Cardiac muscle cell (in vitro differentiated cells and primary cell): ENCODE results near the gene ATP8B3. TPM values are rescaled to one million over a fixed set of nuclear protein-coding genes. Genes with fewer than 3 reads are reported as not detected.

Source experiments
- DNase-seq, 2 donors: peaks; one replicate each; pipeline versions ENCODE4 v3.0.0 to v3.0.0-alpha.2; 2010 to 2017; ENCODE audit warnings: low read depth in 1 of 2, low spot score in 1 of 2
- H3K27ac ChIP-seq: fragments of 200-600 bp; sonication (generic); 2 replicates; pipeline ENCODE4 v1.5.1; 2016
- H3K27me3 ChIP-seq: fragments of 200-600 bp; sonication (generic); 2 replicates; pipeline ENCODE4 v1.6.0; 2016; ENCODE audit warnings: control low read depth
- H3K36me3 ChIP-seq: fragments of 200-600 bp; sonication (generic); 2 replicates; pipeline ENCODE4 v1.5.1; 2016; ENCODE audit warnings: control low read depth
- H3K4me1 ChIP-seq: fragments of 200-600 bp; sonication (generic); 2 replicates; pipeline ENCODE4 v1.8.1; 2017; ENCODE audit warnings: low read depth, mild to moderate bottlenecking, mixed run types
- H3K4me3 ChIP-seq: fragments of 200-600 bp; sonication (generic); 2 replicates; pipeline ENCODE4 v1.5.1; 2016; ENCODE audit warnings: mild to moderate bottlenecking
- H3K9me3 ChIP-seq: fragments of 200-600 bp; sonication (generic); 2 replicates; pipeline ENCODE4 v1.5.1; 2017; ENCODE audit warnings: low read depth, mild to moderate bottlenecking, control low read depth
- CTCF ChIP-seq: IDR thresholded peaks from 2 replicates; pipeline ENCODE4 v1.5.1; 2012; ENCODE audit warnings: low read depth, mild to moderate bottlenecking, low read length
- polyA plus RNA-seq: library from polyadenylated mRNA; unstranded; fragments of >200 nt; fragmentation: Nextera tagmentation; extraction: Ambion mirVana; gene quantifications from 2 replicates; pipeline ENCODE4 v1.2.1, GENCODE V29; 2016
- total RNA-seq: library from RNA; depleted of rRNA; stranded (reverse); fragments of >200 nt; gene quantifications from 2 replicates; pipeline ENCODE4 v1.2.3, GENCODE V29; 2016

The ATP8B3 gene
- total and polyA plus RNA-seq, 2 experiments from 2014 or later = 3.0 to 8.6 TPM

GRCh38 chr19:1832046-1832663, 20.1 kb upstream of the ATP8B3 start:
- H3K9me3 ChIP-seq = no peaks in the 10 kb centered on the region
- no peak overlapping the region for H3K4me3 ChIP-seq
- TF ChIP-seq CTCF = no peak

GRCh38 chr19:1830978-1831377, 18.9 kb upstream of the ATP8B3 start:
- no peaks in the 10 kb centered on the region for H3K4me1 ChIP-seq
- H3K9me3 ChIP-seq = no peaks in the 10 kb centered on the region
- H3K4me3 ChIP-seq = no peak overlapping the region
- no peaks in the 10 kb centered on the region for H3K27me3 ChIP-seq
- no peaks in the 10 kb centered on the region for H3K36me3 ChIP-seq
- DNase-seq = no peak
- peak overlapping the region; percentile 43 for H3K27ac ChIP-seq
- TF ChIP-seq CTCF = no peak

More at GRCh38 chr19:1832046-1832663, 20.1 kb upstream of the ATP8B3 start:
- Histone ChIP-seq H3K4me1 (peaks cover 5% of the 10 kb centered on the region), H3K27ac (no peak overlapping the region), H3K36me3 (no peaks in the 10 kb centered on the region), H3K27me3 (no peaks in the 10 kb centered on the region)
- no peak for DNase-seq

GRCh38 chr19:1830568-1830967, 18.5 kb upstream of the ATP8B3 start:
- TF ChIP-seq CTCF = no peak
- H3K36me3 ChIP-seq = no peaks in the 10 kb centered on the region
- DNase-seq = no peak
- no peaks in the 10 kb centered on the region for H3K4me1 ChIP-seq
- H3K9me3 ChIP-seq = no peaks in the 10 kb centered on the region
- H3K27ac ChIP-seq = peak overlapping the region; percentile 43
- H3K27me3 ChIP-seq = no peaks in the 10 kb centered on the region
- no peak overlapping the region for H3K4me3 ChIP-seq

GRCh38 chr19:1829958-1830357, 17.9 kb upstream of the ATP8B3 start:
- H3K9me3 ChIP-seq = no peaks in the 10 kb centered on the region
- no peak for TF ChIP-seq CTCF
- no peak overlapping the region for H3K27ac ChIP-seq
- no peak overlapping the region for H3K4me3 ChIP-seq
- DNase-seq = no peak
- no peaks in the 10 kb centered on the region for H3K36me3 ChIP-seq
- no peaks in the 10 kb centered on the region for H3K27me3 ChIP-seq
- H3K4me1 ChIP-seq = no peaks in the 10 kb centered on the region

GRCh38 chr19:1828279-1829238, 16.5 kb upstream of the ATP8B3 start:
- H3K27me3 ChIP-seq = no peaks in the 10 kb centered on the region
- H3K27ac ChIP-seq = no peak overlapping the region
- DNase-seq = no peak
- no peaks in the 10 kb centered on the region for H3K4me1 ChIP-seq
- no peaks in the 10 kb centered on the region for H3K9me3 ChIP-seq
- no peaks in the 10 kb centered on the region for H3K36me3 ChIP-seq
- no peak overlapping the region for H3K4me3 ChIP-seq
- no peak for TF ChIP-seq CTCF
